ENCODE results near the gene KMT5B.
A peak's percentile ranks its signal among the peaks of the same experiment; 100 is the strongest.

Gene KMT5B

DNA sequence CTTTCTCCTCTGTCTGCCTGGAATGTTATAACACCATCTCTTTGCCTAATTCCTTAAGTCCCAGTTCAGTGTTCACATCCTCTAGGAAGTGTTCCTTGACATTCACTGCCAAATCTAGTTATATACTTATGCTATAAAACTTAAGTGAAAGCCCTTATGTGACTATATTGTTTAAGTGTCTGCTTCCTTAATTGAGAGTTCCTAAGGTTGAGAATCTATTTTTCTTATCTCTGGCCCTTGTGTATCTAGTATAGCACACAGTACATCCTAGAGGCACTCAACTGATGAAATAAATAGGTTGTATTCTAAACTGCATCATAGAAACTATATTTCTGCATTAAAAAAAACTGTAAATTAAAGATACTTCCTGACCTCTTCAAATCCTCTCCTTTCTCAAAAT is 16.9 kb downstream of the KMT5B start:
- no peak overlapping the region for H3K4me3 ChIP-seq (ENCODE audit: low read length)
- TF ChIP-seq, protein P1, sequence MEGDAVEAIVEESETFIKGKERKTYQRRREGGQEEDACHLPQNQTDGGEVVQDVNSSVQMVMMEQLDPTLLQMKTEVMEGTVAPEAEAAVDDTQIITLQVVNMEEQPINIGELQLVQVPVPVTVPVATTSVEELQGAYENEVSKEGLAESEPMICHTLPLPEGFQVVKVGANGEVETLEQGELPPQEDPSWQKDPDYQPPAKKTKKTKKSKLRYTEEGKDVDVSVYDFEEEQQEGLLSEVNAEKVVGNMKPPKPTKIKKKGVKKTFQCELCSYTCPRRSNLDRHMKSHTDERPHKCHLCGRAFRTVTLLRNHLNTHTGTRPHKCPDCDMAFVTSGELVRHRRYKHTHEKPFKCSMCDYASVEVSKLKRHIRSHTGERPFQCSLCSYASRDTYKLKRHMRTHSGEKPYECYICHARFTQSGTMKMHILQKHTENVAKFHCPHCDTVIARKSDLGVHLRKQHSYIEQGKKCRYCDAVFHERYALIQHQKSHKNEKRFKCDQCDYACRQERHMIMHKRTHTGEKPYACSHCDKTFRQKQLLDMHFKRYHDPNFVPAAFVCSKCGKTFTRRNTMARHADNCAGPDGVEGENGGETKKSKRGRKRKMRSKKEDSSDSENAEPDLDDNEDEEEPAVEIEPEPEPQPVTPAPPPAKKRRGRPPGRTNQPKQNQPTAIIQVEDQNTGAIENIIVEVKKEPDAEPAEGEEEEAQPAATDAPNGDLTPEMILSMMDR (IDR thresholded peaks at IDR 0.05; ENCODE audit: insufficient read depth, low read depth, low read length, missing control alignments), result no peak
- no peak for DNase-seq (ENCODE audit: low read depth)

DNA sequence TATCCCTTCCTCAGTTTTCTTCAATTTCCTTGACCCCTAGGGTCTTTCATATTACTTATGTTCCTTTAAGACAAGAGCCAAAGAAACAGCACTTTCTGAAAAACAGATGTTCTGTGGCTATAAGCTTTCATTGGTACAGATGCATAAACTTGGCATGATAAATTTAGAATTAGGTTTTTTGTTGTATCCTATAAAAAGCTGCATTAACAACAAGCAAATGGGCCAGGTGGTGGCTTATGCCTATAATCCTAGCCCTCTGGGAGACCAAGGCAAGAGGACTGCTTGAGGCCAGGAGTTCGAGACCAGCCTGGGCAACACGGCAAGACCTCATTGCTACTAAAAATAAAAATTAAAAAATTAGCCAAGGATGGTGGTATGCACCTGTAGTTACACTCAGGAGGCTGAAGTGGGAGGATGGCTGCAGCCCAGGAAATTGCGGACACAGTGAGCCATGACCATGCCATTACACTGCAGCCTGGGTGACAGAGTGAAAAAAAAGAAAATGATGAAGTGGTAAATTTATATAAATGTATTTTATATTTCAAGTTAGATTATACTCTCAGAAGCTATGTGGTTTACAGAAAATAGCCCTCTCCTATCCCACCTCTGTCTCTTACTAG is 18.3 kb downstream of the KMT5B start:
- TF ChIP-seq, protein P1 (IDR thresholded peaks at IDR 0.05; ENCODE audit: insufficient read depth, low read depth, low read length, missing control alignments), result no peak
- no peak for DNase-seq (ENCODE audit: low read depth)
- H3K4me3 ChIP-seq (ENCODE audit: low read length), result no peak overlapping the region

DNA sequence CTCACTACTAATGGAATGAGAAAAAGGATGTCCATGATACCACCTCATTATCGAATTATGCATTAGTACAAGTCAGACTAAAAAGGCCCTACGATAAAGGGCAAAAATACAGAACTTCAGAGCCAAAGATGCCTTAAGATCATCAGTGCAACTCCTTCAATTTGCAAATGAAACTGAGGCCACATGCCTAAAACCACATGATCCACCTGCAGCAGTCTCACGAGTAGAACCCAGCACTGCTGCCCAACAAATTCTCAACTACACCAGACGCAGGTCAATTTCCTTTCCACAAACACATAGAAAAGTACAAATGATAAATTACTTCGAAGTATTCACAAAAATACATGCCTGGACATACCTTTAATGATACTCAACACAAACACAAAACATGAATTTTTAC is 20.1 kb downstream of the KMT5B start:
- H3K4me3 ChIP-seq (ENCODE audit: low read length), result no peak overlapping the region
- TF ChIP-seq, protein P1 (IDR thresholded peaks at IDR 0.05; ENCODE audit: insufficient read depth, low read depth, low read length, missing control alignments), result no peak
- no peak for DNase-seq (ENCODE audit: low read depth)

DNA sequence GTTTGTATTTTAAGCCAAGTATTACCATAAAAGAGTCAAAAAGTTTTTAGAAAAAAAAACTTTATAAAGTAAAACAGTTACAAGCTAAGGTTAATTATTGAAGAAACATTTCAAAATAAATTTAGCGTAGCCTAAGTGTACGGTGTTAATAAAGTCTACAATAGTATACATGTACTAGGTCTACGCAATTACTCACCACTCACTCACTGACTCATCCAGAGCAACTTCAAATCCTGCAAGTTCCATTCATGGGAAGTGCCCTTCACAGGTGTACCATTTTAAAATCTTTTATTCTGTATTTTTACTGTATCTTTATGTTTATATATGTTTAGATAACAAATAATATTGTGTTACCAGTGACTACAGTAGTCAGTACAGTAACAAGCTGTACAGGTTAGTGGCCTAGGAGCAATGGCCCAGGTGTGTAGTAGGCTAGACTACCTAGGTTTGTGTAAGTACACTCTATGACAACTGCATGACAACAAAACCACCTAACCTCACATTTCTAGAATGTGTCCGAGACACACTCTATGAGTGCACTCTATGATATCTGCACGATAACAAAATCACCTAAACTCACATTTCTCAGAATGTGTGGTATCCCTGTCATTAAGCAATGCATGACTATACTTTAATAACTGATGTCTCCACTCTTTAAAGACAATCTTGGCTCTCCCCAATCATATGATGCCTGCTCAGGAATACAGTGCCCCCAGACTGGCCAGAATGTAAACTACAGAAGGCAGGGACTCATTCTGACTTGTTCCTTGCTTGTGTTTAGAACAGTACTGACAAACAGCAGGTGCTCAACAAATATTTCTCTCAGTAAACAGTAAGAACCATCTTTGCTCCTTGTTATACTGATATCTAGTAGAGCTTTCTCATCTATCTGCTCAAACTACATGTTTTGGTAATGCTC is 21.2 kb downstream of the KMT5B start:
- TF ChIP-seq, protein P1 (IDR thresholded peaks at IDR 0.05; ENCODE audit: insufficient read depth, low read depth, low read length, missing control alignments), result no peak
- H3K4me3 ChIP-seq (ENCODE audit: low read length), result no peak overlapping the region
- peak; percentile 73 for DNase-seq (ENCODE audit: low read depth)

DNA sequence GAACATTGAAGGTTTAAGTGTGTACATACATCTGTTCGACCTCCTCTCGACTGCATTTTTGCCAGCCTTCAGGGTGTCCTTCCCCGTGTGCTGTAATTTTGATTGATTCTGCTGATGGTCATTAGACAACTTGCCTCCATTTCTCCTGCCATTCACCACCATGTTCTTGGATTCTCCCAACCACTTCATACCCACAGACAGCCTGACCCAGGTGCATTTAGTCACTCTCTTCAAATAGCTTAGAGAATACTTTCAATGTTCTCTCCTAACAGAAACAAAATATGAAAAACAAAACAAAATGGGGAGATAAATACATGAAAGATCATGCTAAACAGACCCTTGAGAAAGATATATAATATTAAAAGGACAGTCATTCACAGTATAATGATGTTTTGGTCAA is 23.2 kb downstream of the KMT5B start:
- DNase-seq (ENCODE audit: low read depth), result no peak
- no peak overlapping the region for H3K4me3 ChIP-seq (ENCODE audit: low read length)
- TF ChIP-seq, protein P1 (IDR thresholded peaks at IDR 0.05; ENCODE audit: insufficient read depth, low read depth, low read length, missing control alignments), result no peak

DNA sequence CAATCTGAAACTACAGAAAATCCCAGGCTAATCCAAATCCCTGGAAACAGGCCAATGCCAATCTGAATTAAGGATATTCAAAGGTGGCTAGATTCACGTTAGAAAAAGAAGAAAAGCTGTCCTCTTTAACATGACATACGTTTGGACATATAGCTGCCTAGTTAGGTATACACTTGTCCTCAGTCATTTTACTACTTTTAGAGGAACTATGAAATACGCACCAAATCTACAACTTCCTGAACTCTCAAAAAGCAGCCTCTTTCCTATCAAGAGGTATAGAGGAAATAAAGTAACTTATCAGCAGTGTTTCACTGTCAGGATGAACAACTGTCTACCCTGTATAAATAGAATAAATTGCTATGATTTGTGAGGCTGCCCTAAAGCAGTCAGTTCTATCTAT is 24.0 kb downstream of the KMT5B start:
- DNase-seq (ENCODE audit: low read depth), result no peak
- TF ChIP-seq, protein P1 (IDR thresholded peaks at IDR 0.05; ENCODE audit: insufficient read depth, low read depth, low read length, missing control alignments), result no peak
- no peak overlapping the region for H3K4me3 ChIP-seq (ENCODE audit: low read length)

All from epithelial cell of esophagus (primary cell).